Thoracic aorta (tissue), 2 donors: ENCODE results near the gene CASP9. TPM values are rescaled to one million over a fixed set of nuclear protein-coding genes. Genes with fewer than 3 reads are reported as not detected.
"Not testable (repeated sequence)": the region's sequence is repeated elsewhere in the genome, so short reads cannot be mapped to it uniquely, and the experiment has no call there.

Source experiments
- ATAC-seq: fragments of 150-250 bp; one replicate; pipeline ENCODE4 v1.8.0; 2017; ENCODE audit warnings: low read depth; ENCODE audit not compliant: insufficient number of reproducible peaks, low FRiP score
- DNase-seq: peaks from one replicate; pipeline ENCODE4 v3.0.0-alpha.2; 2020; ENCODE audit warnings: low spot score
- H3K27ac ChIP-seq, 2 donors: fragments of 200-600 bp; sonication (generic); 1 replicate in 1 of 2; 2 replicates in 1 of 2; pipeline ENCODE4 v1.5.1; 2016; ENCODE audit warnings: mild to moderate bottlenecking in 2 of 2, moderate library complexity in 2 of 2
- H3K27me3 ChIP-seq: fragments of 200-600 bp; sonication (generic); replicated peaks from 2 replicates; pipeline ENCODE4 v1.6.0; 2016; ENCODE audit warnings: mild to moderate bottlenecking; ENCODE audit not compliant: insufficient read depth
- H3K36me3 ChIP-seq: fragments of 200-600 bp; sonication (generic); one replicate; pipeline ENCODE4 v1.5.1; 2016
- H3K4me1 ChIP-seq, 2 donors: fragments of 200-600 bp; sonication (generic); 1 replicate in 1 of 2; 2 replicates in 1 of 2; pipeline versions ENCODE4 v1.5.1 to v1.6.0; 2016; ENCODE audit warnings: low read depth in 2 of 2, mild to moderate bottlenecking in 1 of 2; ENCODE audit not compliant: control insufficient read depth in 1 of 2
- H3K4me3 ChIP-seq: fragments of 200-600 bp; sonication (generic); 2 replicates; pipeline ENCODE4 v1.5.1; 2016; ENCODE audit warnings: mild to moderate bottlenecking
- H3K9me3 ChIP-seq: fragments of 200-600 bp; sonication (generic); 2 replicates; pipeline ENCODE4 v1.5.1; 2016
- total RNA-seq, 2 donors: library from RNA; depleted of rRNA; stranded (reverse); fragments of >200 nt; gene quantifications; one replicate each; pipeline versions ENCODE4 v1.1.0 to v1.2.3, GENCODE V29; 2016
- TF ChIP-seq, protein P1 (sequence below): fragments of 200-600 bp; sonication (generic); IDR thresholded peaks from one replicate; pipeline ENCODE4 v1.5.1; 2019; ENCODE audit warnings: antibody characterized with exemption

Gene CASP9
- total RNA-seq, 2 donors from 2014 or later, result 14.2 to 18.8 TPM

DNA sequence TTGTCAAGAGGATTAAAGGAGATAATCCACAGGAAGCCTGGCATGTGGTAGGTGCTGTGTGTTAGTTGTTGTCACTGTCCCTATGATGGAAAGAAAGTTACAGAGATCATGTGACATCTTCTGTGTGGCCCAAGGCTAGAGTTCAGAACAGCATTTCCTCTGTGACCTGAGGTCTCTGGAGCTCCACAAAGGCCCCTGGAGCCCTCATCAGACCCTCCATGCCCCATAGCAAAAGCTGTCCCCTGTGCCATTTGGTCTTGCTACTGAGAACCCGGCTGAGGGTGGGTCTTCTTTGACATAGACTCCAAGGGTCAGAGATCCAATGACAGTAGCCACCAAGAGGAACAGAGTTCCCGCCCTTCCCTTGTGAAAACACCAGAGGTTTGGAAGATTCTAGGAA, 40.0 kb downstream of the CASP9 start:
- no peaks in the 10 kb centered on the region for H3K4me1 ChIP-seq
- ATAC-seq, result no peak
- H3K27me3 ChIP-seq, result no peaks in the 10 kb centered on the region

DNA sequence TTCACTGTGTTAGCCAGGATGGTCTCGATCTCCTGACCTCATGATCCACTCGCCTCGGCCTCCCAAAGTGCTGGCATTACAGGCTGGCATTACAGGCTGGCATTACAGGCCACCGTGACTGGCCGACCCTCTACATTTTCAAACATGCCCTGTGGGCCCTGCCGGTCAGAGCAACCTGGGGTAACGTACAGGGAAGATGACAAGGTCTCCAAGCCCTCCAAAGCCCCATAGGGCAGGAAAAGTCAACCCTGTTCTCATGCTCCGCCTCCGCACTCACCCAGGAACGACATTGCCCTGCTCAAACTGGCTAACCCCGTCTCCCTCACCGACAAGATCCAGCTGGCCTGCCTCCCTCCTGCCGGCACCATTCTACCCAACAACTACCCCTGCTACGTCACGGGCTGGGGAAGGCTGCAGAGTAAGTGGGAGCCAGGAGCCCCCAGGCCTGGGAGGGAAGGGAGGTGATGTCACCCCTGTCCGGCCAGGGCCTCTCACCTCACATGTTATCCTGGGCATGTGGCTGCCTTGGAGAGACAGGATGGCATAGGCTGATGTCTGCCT, 41.0 kb downstream of the CASP9 start:
- not testable (repeated sequence) for H3K4me1 ChIP-seq, H3K27me3 ChIP-seq, H3K36me3 ChIP-seq, H3K9me3 ChIP-seq, ATAC-seq, H3K27ac ChIP-seq, H3K4me3 ChIP-seq, DNase-seq

More for the DNA sequence above, 40.0 kb downstream of the CASP9 start:
- TF ChIP-seq, protein P1, sequence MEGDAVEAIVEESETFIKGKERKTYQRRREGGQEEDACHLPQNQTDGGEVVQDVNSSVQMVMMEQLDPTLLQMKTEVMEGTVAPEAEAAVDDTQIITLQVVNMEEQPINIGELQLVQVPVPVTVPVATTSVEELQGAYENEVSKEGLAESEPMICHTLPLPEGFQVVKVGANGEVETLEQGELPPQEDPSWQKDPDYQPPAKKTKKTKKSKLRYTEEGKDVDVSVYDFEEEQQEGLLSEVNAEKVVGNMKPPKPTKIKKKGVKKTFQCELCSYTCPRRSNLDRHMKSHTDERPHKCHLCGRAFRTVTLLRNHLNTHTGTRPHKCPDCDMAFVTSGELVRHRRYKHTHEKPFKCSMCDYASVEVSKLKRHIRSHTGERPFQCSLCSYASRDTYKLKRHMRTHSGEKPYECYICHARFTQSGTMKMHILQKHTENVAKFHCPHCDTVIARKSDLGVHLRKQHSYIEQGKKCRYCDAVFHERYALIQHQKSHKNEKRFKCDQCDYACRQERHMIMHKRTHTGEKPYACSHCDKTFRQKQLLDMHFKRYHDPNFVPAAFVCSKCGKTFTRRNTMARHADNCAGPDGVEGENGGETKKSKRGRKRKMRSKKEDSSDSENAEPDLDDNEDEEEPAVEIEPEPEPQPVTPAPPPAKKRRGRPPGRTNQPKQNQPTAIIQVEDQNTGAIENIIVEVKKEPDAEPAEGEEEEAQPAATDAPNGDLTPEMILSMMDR, result no peak
- H3K4me3 ChIP-seq, result no peak overlapping the region
- peaks cover 3% of the 10 kb centered on the region for H3K36me3 ChIP-seq
- DNase-seq, result no peak
- no peak overlapping the region for H3K27ac ChIP-seq
- no peaks in the 10 kb centered on the region for H3K9me3 ChIP-seq

DNA sequence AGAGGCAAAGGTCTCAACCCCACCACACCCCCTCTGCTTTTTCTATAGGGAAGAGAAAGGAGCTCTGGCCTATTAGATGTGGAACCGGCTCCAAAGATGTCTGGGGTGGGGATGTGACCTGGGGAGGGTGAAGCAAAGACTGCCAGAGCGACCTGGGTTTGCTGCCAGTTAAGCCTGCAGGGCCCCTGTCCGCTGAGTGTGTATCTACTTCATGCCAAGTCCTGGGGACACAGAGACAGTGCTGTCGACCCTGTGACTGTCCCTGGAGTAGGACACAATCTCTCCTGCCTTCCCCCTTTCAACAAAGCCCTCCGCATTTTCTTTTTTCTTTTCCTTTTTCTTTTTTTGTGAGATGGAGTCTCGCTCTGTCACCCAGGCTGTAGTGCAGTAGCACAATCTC, 41.6 kb downstream of the CASP9 start:
- H3K9me3 ChIP-seq, H3K27me3 ChIP-seq, DNase-seq, H3K4me1 ChIP-seq, H3K4me3 ChIP-seq, ATAC-seq, H3K27ac ChIP-seq, H3K36me3 ChIP-seq: not testable (repeated sequence)

DNA sequence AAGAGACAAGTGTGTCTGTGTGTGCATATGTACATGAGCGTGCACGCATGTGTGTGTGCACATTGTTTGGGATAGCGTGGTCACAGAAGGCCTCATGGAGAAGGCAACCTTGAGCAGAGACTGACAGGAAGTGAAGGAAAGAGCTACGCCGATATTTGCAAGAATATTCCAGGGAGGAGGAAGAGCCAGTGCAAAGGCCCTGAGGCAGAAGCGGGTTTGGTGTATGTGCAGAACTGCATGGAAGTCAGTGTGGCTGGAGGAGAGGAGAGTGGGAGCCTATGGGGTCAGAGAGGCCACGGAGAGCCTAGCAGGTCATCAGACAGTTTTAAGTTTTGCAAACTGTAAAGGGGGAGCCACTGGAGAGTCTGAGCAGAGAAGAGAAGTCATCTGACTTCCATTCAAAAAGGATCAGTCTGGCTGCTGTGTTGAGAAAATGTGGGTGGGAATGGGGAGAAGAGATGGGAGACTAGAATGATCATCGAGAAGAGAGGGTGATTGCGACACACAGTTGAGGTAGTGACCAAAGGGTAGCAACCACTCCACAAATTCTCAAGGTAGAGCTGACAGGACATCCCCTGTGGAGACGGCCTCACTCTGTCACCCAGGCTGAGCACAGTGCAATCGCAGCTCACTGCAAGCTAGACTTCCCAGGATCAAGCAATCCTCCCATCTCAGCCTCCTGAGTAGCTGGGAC, 44.2 kb downstream of the CASP9 start:
- no peaks in the 10 kb centered on the region for H3K4me1 ChIP-seq
- no peaks in the 10 kb centered on the region for H3K27me3 ChIP-seq
- H3K27ac ChIP-seq, result no peak overlapping the region
- no peak for DNase-seq
- no peak for ATAC-seq
- H3K4me3 ChIP-seq, result no peak overlapping the region
- TF ChIP-seq, protein P1, result no peak
- H3K9me3 ChIP-seq, result no peaks in the 10 kb centered on the region
- no peaks in the 10 kb centered on the region for H3K36me3 ChIP-seq

DNA sequence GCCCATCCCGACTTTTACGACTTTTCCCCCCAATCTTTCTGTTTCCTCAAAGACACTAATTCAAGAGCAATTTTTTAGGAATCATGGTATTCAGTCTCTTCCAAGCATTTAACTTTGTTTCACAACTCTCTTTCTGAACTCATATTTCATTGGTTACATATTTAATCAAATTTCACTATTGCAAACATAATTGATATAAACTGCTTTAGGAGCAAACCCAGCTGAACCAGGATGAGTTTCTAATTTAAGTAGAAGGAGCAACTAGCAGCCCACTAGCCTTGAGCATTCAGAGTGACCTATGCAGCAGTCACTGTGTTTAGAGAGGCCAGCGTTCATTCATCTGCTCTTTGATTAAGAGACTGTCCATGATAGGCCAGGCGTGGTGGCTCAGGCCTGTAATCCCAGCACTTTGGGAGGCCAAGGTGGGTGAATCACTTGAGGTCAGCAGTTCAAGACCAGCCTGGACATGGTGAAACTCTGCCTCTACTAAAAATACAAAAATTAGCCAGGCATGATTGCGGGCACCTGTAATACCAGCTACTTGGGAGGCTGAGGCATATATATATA, 46.3 kb downstream of the CASP9 start:
- DNase-seq, result no peak
- no peaks in the 10 kb centered on the region for H3K27me3 ChIP-seq
- no peaks in the 10 kb centered on the region for H3K4me1 ChIP-seq
- no peaks in the 10 kb centered on the region for H3K36me3 ChIP-seq
- H3K4me3 ChIP-seq, result no peak overlapping the region
- no peaks in the 10 kb centered on the region for H3K9me3 ChIP-seq
- TF ChIP-seq, protein P1, result no peak
- ATAC-seq, result no peak
- no peak overlapping the region for H3K27ac ChIP-seq

DNA sequence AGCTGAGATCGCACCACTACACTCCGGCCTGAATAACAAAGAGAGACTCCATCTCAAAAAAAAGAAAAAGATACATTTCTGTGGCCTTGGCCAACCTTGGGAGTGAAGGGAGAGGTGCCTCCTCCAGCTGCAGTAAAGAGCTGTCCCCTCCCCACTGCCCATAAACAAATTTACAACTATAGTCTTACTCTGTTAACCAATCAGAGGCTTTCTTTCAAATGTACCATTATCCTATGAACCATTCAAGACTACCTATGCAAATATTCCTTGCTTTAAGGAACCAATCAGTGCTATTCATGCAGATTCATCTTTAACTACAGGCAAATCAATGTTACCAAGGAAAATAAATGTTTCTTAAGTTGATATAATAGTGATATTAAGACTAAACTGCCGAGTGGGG, 47.1 kb downstream of the CASP9 start:
- H3K4me3 ChIP-seq, result no peak overlapping the region
- H3K9me3 ChIP-seq, result no peaks in the 10 kb centered on the region
- no peaks in the 10 kb centered on the region for H3K4me1 ChIP-seq
- H3K36me3 ChIP-seq, result no peaks in the 10 kb centered on the region
- H3K27me3 ChIP-seq, result no peaks in the 10 kb centered on the region
- TF ChIP-seq, protein P1, result no peak
- no peak overlapping the region for H3K27ac ChIP-seq
- ATAC-seq, result no peak
- no peak for DNase-seq
